NCI-H2196 treated with DMSO at 0.1 percent for 48 hours (cell line): Measurements from ENCODE around the gene CFHR1.

Source experiments
- DNase-seq: peaks from one replicate; lab custom pipeline; 2025; ENCODE audit not compliant: unreplicated experiment; lab: John Stamatoyannopoulos, UW

CFHR1 gene

GRCh38 chr1:196875935-196876334 is 56.4 kb downstream of the CFHR1 start:
- DNase-seq = no peak

- DNase-seq = no peak
Observed at GRCh38 chr1:196877964-196878363, 58.4 kb downstream of the CFHR1 start.
